Adrenal gland (tissue), 12 donors: ENCODE results near the gene PIGQ. TPM values are rescaled to one million over a fixed set of nuclear protein-coding genes. Genes with fewer than 3 reads are reported as not detected.

Source experiments
- DNase-seq, 7 donors: peaks; one replicate each; pipeline ENCODE4 v3.0.0-alpha.2; 2019 to 2020
- H3K27ac ChIP-seq, 5 donors: fragments of 200-600 bp; sonication (generic) in 4 of 5; 1 replicate in 3 of 5; 2 replicates in 2 of 5; pipeline versions ENCODE4 v1.5.1 to v1.8.0; 2016 to 2020; ENCODE audit warnings: mild to moderate bottlenecking in 1 of 5
- H3K27me3 ChIP-seq: fragments of 200-600 bp; 2 replicates; pipeline ENCODE4 v1.8.0; 2021
- H3K36me3 ChIP-seq, 2 donors: fragments of 200-600 bp; replicated peaks in 1 of 2; 1 replicate in 1 of 2; 2 replicates in 1 of 2; pipeline versions ENCODE4 v1.5.1 to v1.8.0; 2018 to 2022
- H3K4me1 ChIP-seq, 2 donors: fragments of 200-600 bp; replicated peaks in 1 of 2; 1 replicate in 1 of 2; 2 replicates in 1 of 2; pipeline versions ENCODE4 v1.5.1 to v1.8.0; 2018 to 2021
- H3K4me3 ChIP-seq, 4 donors: fragments of 200-600 bp; sonication (generic) in 3 of 4; one replicate each; pipeline ENCODE4 v1.5.1; 2016 to 2018
- H3K9me3 ChIP-seq, 3 donors: fragments of 200-600 bp; sonication (generic) in 1 of 3; replicated peaks in 1 of 3; 1 replicate in 2 of 3; 2 replicates in 1 of 3; pipeline versions ENCODE4 v1.5.1 to v1.8.0; 2016 to 2021
- POLR2A ChIP-seq, 2 donors: fragments of 450-650 bp; IDR thresholded peaks; one replicate each; pipeline ENCODE4 v1.6.1; 2017; ENCODE audit warnings: antibody characterized with exemption in 2 of 2, mild to moderate bottlenecking in 2 of 2, moderate library complexity in 1 of 2
- WGBS, 4 donors: extraction: QIAGEN DNeasy Blood & Tissue Kit in 2 of 4; methylation state at CpG; one replicate each; pipeline versions ENCODE4 v1.1.5 to v1.1.7; 2013 to 2017; 5-methylcytosine and 5-hydroxymethylcytosine counted together
- intact Hi-C, 2 donors: fragments of 100-400 bp; cut with DNase I; formaldehyde crosslinking; loops; one replicate each; pipeline versions ENCODE4 v1.14.1 to v1.15.0; 2022 to 2023
- polyA plus RNA-seq, 3 donors: library from polyadenylated mRNA; stranded (reverse); fragments of 200-250 nt in 2 of 3; fragments of 350-450 nt in 1 of 3; fragmentation: Illumina TruSeq in 1 of 3; extraction: RNeasy Lipid Tissue Mini Kit (QIAGEN cat#74804) in 1 of 3; gene quantifications; one replicate each; pipeline ENCODE4 v1.2.3, GENCODE V29; 2013 to 2014
- total RNA-seq, 9 donors: library from RNA; depleted of rRNA in 4 of 9; stranded (reverse); fragments of >200 nt in 4 of 9; fragments of 120-200 nt in 1 of 9; fragmentation: NEBNext Ultra II Directional in 1 of 9; extraction: Animal tissue kit (Norgen Biotek cat#: 25700) in 1 of 9; gene quantifications; one replicate each; pipeline versions ENCODE4 v1.1.0 to v1.2.4, GENCODE V29; 2013 to 2023
- TF ChIP-seq, protein P1 (sequence below), 6 experiments: fragments of 450-650 bp in 4 of 6; fragments of 200-600 bp in 2 of 6; sonication (generic) in 1 of 6; IDR thresholded peaks; 1 replicate in 5 of 6; 2 replicates in 1 of 6; pipeline versions ENCODE4 v1.5.1 to v1.8.0; 2016 to 2021; ENCODE audit warnings: antibody characterized with exemption in 6 of 6, mild to moderate bottlenecking in 2 of 6, moderate library complexity in 1 of 6
- donor health status: healthy with polysubstance abuse.
- donor health status: Bipolar disorder and iron deficiency.
- donor health status: DM: yes; HTN: yes; CAD: no.
- donor health status: DM: no; HTN: no; CAD: no.
- donor health status: DM: no; HTN: no; CAD: no.
- donor health status: DM: yes; HTN: yes; CAD: no.

PIGQ gene
- total and polyA plus RNA-seq, 12 donors: 12.7 to 317 (median 81.0) TPM

DNA sequence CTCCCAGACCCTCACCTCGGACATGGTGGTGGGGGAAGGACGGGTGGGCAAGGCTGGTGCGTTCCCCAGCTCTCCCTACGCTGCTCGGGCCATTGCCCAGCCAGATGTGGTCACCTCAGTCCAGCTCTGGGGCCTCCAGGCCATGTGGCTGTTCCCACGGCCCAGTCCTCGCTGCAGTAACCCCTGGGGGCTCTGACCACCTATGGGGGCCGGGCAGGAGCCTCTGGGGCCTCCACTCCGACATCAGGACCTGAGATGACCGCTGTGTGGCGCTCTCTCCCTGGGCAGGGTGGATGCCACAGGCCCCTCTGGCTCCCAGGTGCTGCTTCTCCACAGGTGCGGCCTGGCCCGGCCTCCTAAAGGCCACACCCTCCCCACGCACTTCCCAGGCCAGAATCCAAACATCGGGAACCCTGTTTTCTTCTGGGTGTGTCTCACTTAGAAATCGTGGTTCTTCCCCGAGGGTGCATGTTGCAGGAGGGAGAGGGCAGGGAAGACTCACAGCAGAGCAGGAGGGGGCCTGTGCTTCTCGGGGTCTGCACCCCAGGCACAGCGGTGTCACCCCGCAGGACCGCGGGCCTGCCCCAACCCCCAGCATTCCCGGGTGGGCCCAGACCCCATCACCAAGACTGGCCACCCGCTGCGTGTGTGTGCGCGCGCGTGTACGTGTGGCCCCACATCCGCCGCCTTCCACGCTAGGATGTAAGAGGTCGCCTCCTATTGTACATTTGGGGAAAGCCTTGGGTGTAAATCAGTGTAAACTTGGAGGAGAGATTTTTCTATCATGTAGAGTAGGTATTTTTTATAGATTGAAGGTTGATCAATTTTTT lies 48.2 kb upstream of the PIGQ start:
- H3K9me3 ChIP-seq: no peaks in the 10 kb centered on the region
- no peak for DNase-seq
- WGBS, 4 donors: 67 to 87% (median 84%) methylated on average over 16 to 34 of the region's 34 CpGs
- H3K4me1 ChIP-seq: peaks cover 14 to 25% of the 10 kb centered on the region in 2 donors
- H3K36me3 ChIP-seq: peaks cover 0 to 12% of the 10 kb centered on the region in 2 donors
- no peak overlapping the region for H3K4me3 ChIP-seq
- H3K27me3 ChIP-seq: no peaks in the 10 kb centered on the region
- intact Hi-C loops: loop anchor here (10.0 kb wide), 2 partner anchors 87 to 127 kb away; partner anchors contain the start of gene NME4 (in 1 of the 2)
- TF ChIP-seq POLR2A (IDR thresholded peaks at IDR 0.05): no peak
- TF ChIP-seq, protein P1, sequence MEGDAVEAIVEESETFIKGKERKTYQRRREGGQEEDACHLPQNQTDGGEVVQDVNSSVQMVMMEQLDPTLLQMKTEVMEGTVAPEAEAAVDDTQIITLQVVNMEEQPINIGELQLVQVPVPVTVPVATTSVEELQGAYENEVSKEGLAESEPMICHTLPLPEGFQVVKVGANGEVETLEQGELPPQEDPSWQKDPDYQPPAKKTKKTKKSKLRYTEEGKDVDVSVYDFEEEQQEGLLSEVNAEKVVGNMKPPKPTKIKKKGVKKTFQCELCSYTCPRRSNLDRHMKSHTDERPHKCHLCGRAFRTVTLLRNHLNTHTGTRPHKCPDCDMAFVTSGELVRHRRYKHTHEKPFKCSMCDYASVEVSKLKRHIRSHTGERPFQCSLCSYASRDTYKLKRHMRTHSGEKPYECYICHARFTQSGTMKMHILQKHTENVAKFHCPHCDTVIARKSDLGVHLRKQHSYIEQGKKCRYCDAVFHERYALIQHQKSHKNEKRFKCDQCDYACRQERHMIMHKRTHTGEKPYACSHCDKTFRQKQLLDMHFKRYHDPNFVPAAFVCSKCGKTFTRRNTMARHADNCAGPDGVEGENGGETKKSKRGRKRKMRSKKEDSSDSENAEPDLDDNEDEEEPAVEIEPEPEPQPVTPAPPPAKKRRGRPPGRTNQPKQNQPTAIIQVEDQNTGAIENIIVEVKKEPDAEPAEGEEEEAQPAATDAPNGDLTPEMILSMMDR (IDR thresholded peaks at IDR 0.05): no peak
- H3K27ac ChIP-seq: no peak overlapping the region

DNA sequence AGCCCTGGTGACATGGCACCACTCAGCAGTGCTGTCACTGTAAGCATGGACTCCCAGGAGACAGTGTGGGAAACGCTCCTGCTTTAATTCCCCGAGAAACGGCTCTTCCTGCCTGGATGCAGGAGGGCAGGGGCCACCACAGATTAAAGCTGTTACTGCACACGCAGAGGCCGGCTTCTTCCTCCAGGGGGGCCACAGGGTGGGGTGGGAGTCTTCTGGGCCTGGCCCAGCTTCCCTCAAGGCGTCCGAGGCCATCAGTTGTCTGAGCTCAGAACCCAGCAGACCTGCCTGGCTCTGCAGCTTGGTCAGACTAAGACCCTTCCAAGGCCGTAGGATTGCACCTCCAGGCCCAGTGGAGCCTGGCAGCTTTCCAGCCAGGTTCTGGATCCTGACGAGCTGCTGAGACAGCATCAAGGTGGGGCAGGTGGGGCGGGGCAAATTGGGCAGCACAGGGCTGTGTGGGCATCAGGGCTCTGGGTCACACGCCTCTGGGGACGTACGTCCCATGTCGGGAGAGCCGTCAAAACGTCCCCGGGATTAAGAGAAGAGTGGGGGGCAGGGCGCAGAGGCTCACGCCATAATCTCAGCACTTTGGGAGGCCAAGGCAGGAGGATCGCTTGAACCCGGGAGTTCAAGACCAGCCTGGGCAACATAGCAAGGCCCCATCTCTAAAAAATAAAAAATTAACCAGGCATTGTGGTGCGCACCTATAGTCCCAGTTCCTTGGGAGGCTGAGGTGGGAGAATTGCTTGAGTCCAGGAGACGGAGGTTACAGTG lies 47.3 kb upstream of the PIGQ start:
- intact Hi-C loops: loop anchor here (10.0 kb wide), 2 partner anchors 88 to 128 kb away; partner anchors contain the start of gene NME4 (in 1 of the 2)
- Histone ChIP-seq H3K4me1 (peaks cover 18 to 27% of the 10 kb centered on the region in 2 donors), H3K27ac (no peak overlapping the region), H3K9me3 (no peaks in the 10 kb centered on the region), H3K27me3 (no peaks in the 10 kb centered on the region), H3K4me3 (no peak overlapping the region), H3K36me3 (peaks cover 0 to 8% of the 10 kb centered on the region in 2 donors)
- DNase-seq: peak in 2 of 7 donors; percentile 43 to 74
- WGBS, 4 donors: 55 to 62% (median 59%) methylated on average over 16 to 23 of the region's 23 CpGs
- TF ChIP-seq POLR2A (IDR thresholded peaks at IDR 0.05): no peak
- TF ChIP-seq, protein P1 (IDR thresholded peaks at IDR 0.05): no peak

DNA sequence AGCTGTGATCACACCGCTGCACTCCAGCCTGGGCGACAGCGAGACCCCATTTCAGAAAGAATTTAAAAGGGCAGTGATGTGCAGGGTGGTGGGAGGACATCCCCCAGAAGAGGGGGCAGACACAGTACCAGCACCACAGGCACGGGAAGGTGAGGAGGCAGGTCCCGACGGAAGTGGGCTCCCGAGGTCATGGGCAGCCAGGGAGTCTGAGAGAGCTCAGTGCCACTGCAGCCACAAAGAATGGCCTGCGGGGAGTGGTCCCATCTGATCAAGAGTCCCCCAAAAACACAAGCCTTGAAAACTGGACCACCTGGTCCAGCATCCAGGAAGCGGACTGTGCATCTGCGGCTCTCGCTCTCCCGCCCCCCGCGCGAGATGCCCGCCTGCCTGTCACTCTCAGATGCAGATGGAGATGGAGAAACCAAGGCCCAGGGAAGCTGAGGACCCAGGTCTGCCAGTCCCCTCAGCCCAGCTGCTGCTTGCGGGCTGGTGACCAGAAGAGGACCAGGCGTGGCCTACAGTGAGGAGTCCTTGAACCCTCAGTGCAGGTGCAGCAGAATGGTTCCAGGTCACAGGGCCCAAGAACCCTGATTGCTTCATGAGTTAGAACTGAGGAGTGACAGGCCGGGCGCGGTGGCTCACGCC lies 46.5 kb upstream of the PIGQ start:
- peaks cover 18 to 27% of the 10 kb centered on the region in 2 donors for H3K4me1 ChIP-seq
- TF ChIP-seq POLR2A (IDR thresholded peaks at IDR 0.05): no peak
- TF ChIP-seq, protein P1 (IDR thresholded peaks at IDR 0.05): no peak
- DNase-seq: no peak
- H3K27ac ChIP-seq: no peak overlapping the region
- no peaks in the 10 kb centered on the region for H3K27me3 ChIP-seq
- H3K9me3 ChIP-seq: no peaks in the 10 kb centered on the region
- intact Hi-C loops: loop anchor here (10.0 kb wide), 2 partner anchors 88 to 128 kb away; partner anchors contain the start of gene NME4 (in 1 of the 2)
- 86 to 96% (median 90%) methylated on average over 4 to 22 of the region's 22 CpGs for WGBS, 4 donors
- H3K4me3 ChIP-seq: no peak overlapping the region
- H3K36me3 ChIP-seq: peaks cover 0 to 8% of the 10 kb centered on the region in 2 donors
